ENCODE data around the gene MLX.
"Not testable (repeated sequence)": the region's sequence is repeated elsewhere in the genome, so short reads cannot be mapped to it uniquely, and the experiment has no call there.

The MLX gene

DNA sequence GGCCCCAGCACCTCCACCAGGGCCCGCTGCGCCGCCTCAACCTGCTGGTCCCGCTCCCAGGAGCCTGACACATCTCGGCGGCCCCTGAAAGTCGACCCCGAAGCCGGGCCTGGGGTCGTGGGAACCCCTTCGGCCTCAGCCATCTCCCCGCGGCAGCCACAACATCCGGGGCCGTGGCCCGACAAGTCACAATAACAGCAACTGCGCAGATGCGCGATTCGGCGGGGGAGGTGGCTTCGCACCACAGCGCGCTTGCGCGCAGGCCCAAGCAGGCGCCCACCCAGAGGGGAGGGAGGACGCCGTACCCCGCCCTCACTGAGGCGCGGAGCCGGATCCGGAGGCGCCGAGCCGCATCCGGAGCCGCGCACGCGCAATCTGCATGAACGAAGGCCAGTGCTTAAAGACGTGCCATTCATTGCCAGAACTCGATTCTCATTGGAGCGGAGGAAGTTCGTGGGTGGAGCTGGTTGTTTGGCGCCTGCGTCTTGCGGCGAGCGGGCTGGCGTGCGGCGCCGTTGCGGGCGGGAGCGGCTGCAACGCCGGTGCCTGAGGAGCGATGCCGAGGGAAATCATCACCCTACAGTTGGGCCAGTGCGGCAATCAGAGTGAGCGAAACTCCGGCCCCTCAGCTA is 42.4 kb downstream of the MLX start, which contains the start of the genes RETREG3 and TUBG1:
Gene RETREG3 (minus strand): TSS at position 193 of the 632 bp plus-strand sequence. CDS start 50 bp downstream, at position 143.
Gene TUBG1 (plus strand): TSS at position 502 of the 632 bp plus-strand sequence. CDS start 55 bp downstream, at position 557.
- Mint-ChIP-seq H3K27me3 (no peaks in the 10 kb centered on the region), H3K4me3 (peak within 1 kb of the TSS; percentile 98), H3K36me3 (ENCODE audit: low read depth) (peaks cover 33% of the 10 kb centered on the region), H3K27ac (peak within 1 kb of the TSS; percentile 95), H3K4me1 (ENCODE audit: low read depth) (peaks cover 47% of the 10 kb centered on the region), H3K9me3 (no peaks in the 10 kb centered on the region)

DNA sequence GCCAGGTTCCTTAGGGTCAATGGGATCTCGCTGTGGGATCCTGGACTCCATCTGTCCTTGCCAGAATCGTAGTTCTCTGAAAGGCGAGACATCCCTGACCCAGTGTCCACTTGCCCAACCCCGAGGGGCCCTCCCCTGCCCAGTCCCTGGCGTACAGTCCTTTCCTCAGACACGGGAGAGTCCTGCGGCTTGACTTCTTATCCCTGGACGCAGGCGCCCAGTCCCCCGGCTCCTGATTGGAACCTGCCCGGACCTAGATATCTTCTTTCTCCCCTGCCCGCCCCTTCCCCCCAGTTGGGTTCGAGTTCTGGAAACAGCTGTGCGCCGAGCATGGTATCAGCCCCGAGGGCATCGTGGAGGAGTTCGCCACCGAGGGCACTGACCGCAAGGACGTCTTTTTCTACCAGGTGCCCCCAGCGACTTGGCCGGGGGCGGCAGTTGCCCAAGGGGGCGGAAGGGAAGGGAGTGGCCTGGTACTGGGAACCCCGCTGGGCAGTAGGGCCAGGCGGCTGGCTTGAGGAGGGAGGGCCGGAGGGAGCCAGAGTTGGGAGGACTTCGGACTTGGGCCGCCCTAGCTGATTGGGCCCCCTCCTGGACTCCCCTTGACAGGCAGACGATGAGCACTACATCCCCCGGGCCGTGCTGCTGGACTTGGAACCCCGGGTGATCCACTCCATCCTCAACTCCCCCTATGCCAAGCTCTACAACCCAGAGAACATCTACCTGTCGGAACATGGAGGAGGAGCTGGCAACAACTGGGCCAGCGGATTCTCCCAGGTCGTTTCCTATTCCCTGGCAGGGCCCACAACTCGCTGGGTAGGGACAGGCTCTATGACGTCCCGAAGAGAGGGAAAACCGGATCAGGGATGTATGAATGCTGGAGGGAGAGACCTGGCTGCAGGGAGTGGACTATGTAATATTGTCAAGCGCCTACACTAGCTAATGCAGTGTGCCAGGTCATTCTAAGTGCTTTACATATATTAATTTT is 43.2 kb downstream of the MLX start:
- not testable (repeated sequence) for H3K27me3 Mint-ChIP-seq, H3K9me3 Mint-ChIP-seq
- Mint-ChIP-seq H3K27ac (peak overlapping the region; percentile 77), H3K4me1 (ENCODE audit: low read depth) (peaks cover 39% of the 10 kb centered on the region), H3K36me3 (ENCODE audit: low read depth) (peaks cover 40% of the 10 kb centered on the region), H3K4me3 (peak overlapping the region; percentile 98)

DNA sequence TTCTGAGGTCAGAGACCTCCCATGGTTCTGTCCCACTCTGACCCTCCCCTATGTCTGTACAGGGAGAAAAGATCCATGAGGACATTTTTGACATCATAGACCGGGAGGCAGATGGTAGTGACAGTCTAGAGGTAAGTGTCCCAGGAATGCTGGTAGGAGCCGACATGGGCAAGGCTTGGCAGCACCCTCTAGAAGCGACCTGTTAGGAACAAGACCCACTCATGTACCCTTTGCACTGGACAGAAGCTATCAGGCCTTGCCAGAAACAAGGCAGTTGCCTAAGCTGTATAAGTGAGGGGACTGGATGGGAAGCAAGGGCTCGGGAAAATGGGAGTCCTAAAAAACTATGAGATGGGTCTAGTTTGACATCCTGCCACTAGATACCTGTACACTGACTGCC is 45.1 kb downstream of the MLX start:
- Mint-ChIP-seq H3K9me3 (no peaks in the 10 kb centered on the region), H3K27me3 (no peaks in the 10 kb centered on the region), H3K4me1 (ENCODE audit: low read depth) (peaks cover 20% of the 10 kb centered on the region), H3K4me3 (no peak overlapping the region), H3K27ac (no peak overlapping the region), H3K36me3 (ENCODE audit: low read depth) (peaks cover 45% of the 10 kb centered on the region)

DNA sequence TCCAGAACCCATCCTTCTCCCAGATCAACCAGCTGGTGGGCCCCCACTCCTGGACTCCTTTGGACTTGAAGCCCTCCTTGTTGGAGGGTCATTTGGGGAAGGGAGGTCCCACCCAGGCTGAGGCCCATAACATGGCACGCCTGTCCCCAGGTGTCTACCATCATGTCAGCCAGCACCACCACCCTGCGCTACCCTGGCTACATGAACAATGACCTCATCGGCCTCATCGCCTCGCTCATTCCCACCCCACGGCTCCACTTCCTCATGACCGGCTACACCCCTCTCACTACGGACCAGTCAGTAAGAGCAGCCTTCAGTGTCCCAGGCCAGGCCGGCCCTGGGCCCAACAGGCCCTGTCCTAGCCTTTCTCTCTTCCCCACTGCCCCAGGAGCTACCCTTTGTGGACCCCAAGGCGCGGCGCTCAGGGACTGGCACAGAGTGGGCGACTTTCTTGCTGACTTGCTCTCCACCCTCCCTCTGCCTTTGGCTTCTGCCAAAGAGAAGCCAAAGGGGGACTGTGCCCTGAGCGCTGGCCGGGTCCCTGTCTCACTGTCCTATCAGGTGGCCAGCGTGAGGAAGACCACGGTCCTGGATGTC is 46.9 kb downstream of the MLX start:
- peaks cover 45% of the 10 kb centered on the region for H3K36me3 Mint-ChIP-seq (ENCODE audit: low read depth)
- peaks cover 12% of the 10 kb centered on the region for H3K4me1 Mint-ChIP-seq (ENCODE audit: low read depth)
- H3K4me3 Mint-ChIP-seq: no peak overlapping the region
- no peaks in the 10 kb centered on the region for H3K9me3 Mint-ChIP-seq
- no peak overlapping the region for H3K27ac Mint-ChIP-seq
- no peaks in the 10 kb centered on the region for H3K27me3 Mint-ChIP-seq

DNA sequence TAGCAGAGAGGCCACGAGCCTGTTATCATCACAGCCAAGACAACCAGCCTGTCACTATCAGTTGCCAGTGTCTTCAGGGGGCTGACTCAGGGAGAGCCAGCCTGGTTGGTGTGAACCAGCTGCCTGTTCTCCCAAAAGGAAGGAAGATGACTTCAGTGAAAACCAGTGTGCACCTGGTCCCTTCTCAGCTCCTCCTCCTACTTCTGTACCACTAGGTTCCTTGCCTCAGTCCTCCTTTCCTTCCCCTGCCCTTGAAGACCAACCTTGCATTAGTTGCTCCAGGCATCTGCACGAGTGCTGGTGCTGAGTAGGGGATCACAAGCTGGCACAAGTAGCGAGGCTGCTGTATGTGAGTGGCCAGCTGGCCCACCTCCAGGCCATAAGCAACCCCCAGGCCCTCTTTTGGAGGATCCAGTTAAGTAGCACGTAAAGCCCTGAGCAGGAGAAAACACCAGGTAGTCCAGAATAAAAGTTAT is 51.1 kb downstream of the MLX start:
- Mint-ChIP-seq H3K27ac (no peak overlapping the region), H3K9me3 (no peaks in the 10 kb centered on the region), H3K36me3 (ENCODE audit: low read depth) (peaks cover 27% of the 10 kb centered on the region), H3K27me3 (no peaks in the 10 kb centered on the region), H3K4me3 (no peak overlapping the region), H3K4me1 (ENCODE audit: low read depth) (peaks cover 12% of the 10 kb centered on the region)

DNA sequence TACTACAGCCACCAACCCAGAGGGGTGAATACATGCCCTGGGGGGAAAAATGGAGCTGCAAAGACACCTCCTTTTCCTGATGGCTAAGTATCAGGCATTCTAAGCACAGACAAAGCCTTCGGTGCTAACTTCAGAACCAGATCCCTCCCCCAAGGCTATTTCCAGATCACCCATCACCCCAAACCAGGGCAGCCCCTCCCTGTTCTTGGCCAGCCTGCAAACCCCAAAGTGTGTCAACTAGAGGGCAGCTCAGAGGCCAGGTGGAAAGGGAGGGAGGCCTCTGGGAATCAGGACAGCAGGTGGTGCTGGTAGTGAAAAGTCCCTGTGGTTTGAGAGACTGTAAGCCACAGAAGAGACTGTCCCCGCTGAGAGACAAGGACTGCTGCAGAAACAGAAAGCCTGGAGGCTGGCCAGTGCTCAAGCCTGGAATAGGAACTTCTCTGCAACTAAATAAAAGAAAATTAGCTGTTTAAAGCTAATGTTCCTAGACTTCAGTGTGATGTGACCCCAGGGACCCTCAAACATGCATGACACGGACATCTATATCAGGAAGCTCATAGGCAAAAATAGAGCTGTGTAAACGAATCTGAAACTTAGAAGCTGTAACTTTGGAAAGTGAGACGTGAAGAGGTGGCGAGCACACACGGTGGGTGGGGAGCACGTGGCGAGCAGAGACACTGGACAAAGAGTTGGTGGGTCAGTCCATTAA is 51.7 kb downstream of the MLX start:
- H3K27ac Mint-ChIP-seq: no peak overlapping the region
- H3K4me3 Mint-ChIP-seq: no peak overlapping the region
- peaks cover 22% of the 10 kb centered on the region for H3K36me3 Mint-ChIP-seq (ENCODE audit: low read depth)

DNA sequence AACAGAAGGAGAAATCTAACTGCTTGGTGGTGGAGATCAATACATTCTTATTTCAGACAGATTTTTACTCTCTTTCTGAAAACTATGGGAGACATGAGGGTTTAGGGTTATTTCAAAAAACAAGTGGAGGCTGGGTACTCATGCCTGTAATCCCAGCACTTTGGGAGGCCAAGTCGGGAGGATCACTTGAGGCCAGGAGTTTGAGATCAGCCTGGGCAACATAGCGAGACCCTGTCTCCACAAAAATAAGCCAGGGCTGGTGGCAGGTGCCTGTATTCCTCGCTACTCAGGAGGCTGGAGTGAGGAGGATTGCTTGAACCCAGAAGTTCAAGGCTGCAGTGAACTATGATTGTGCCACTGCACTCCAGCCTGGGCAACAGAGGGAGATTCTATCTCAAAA is 55.1 kb downstream of the MLX start:
- not testable (repeated sequence) for H3K27ac Mint-ChIP-seq, H3K4me3 Mint-ChIP-seq, H3K9me3 Mint-ChIP-seq

More for the DNA sequence above, 51.7 kb downstream of the MLX start:
- Mint-ChIP-seq H3K27me3 (no peaks in the 10 kb centered on the region), H3K4me1 (ENCODE audit: low read depth) (peaks cover 12% of the 10 kb centered on the region), H3K9me3 (no peaks in the 10 kb centered on the region)

More for the DNA sequence above, 55.1 kb downstream of the MLX start:
- H3K36me3 Mint-ChIP-seq (ENCODE audit: low read depth); H3K27me3 Mint-ChIP-seq: not testable (repeated sequence)
- peaks cover 12% of the 10 kb centered on the region for H3K4me1 Mint-ChIP-seq (ENCODE audit: low read depth)
